ENCODE measurements around the gene MFAP3L.
A peak's percentile ranks its signal among the peaks of the same experiment; 100 is the strongest.

MFAP3L gene

GRCh38 chr4:170022211-170022610 lies 4.0 kb downstream of the MFAP3L start:
- DNase-seq (ENCODE audit: low read depth): no peak

GRCh38 chr4:170017252-170017651 lies 8.9 kb downstream of the MFAP3L start:
- DNase-seq (ENCODE audit: low read depth): no peak

GRCh38 chr4:170015285-170015684 lies 10.9 kb downstream of the MFAP3L start:
- no peak for DNase-seq (ENCODE audit: low read depth)

- peak; percentile 80 for DNase-seq (ENCODE audit: low read depth)
These were observed 11.7 kb downstream of the MFAP3L start for GRCh38 chr4:170014359-170015011.

- DNase-seq (ENCODE audit: low read depth): no peak
These were observed 13.6 kb downstream of the MFAP3L start for GRCh38 chr4:170012629-170012958.

GRCh38 chr4:170011921-170012628 lies 14.1 kb downstream of the MFAP3L start:
- DNase-seq (ENCODE audit: low read depth): no peak

GRCh38 chr4:170009291-170009690 lies 16.9 kb downstream of the MFAP3L start:
- DNase-seq (ENCODE audit: low read depth): no peak

GRCh38 chr4:170008801-170009200 lies 17.4 kb downstream of the MFAP3L start:
- no peak for DNase-seq (ENCODE audit: low read depth)

GRCh38 chr4:170008371-170008770 lies 17.8 kb downstream of the MFAP3L start:
- DNase-seq (ENCODE audit: low read depth): peak; percentile 49

- DNase-seq (ENCODE audit: low read depth): peak; percentile 19
These were observed 19.1 kb downstream of the MFAP3L start for GRCh38 chr4:170007113-170007512.

GRCh38 chr4:170005472-170005871 lies 20.7 kb downstream of the MFAP3L start:
- DNase-seq (ENCODE audit: low read depth): peak; percentile 20

- peak; percentile 67 for DNase-seq (ENCODE audit: low read depth)
These were observed 21.4 kb downstream of the MFAP3L start for GRCh38 chr4:170004651-170005295.

- DNase-seq (ENCODE audit: low read depth): no peak
These were observed 22.8 kb downstream of the MFAP3L start for GRCh38 chr4:170003071-170004070.

- no peak for DNase-seq (ENCODE audit: low read depth)
These were observed 24.4 kb downstream of the MFAP3L start for GRCh38 chr4:170001745-170002267.

- DNase-seq (ENCODE audit: low read depth): no peak
These were observed 25.0 kb downstream of the MFAP3L start for GRCh38 chr4:170001011-170001744.

GRCh38 chr4:169999923-170000322 lies 26.3 kb downstream of the MFAP3L start:
- DNase-seq (ENCODE audit: low read depth): no peak

GRCh38 chr4:169998981-169999380 lies 27.2 kb downstream of the MFAP3L start:
- DNase-seq (ENCODE audit: low read depth): no peak

- DNase-seq (ENCODE audit: low read depth): no peak
These were observed 29.6 kb downstream of the MFAP3L start for GRCh38 chr4:169996379-169997240.

GRCh38 chr4:169993531-169993930 lies 32.7 kb downstream of the MFAP3L start:
- no peak for DNase-seq (ENCODE audit: low read depth)

GRCh38 chr4:169988252-169988651 lies 37.9 kb downstream of the MFAP3L start:
- DNase-seq (ENCODE audit: low read depth): peak; percentile 52
